ENCODE data around the gene PNMA1.

Gene PNMA1

DNA sequence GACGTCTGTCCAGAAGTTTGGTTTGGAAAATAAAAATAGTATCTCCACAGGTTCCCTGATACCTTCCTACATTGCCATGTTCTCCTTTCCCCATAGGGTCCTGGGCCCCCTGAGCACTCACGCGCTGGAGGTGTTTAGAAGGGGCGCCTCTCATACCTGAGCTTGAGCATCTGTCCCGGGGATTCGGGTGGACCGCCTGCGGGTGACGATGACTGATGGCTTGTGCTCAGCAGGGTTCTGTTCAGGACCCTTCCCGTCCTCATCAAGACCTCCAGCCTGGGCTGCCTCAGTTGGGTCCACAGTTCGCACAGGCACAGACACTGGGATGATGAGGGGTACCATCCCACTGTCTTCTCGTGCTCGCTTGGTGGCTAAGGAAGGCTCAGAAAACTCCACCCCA is 22.7 kb upstream of the PNMA1 start:
- no peak for DNase-seq (ENCODE audit: low spot score)

DNA sequence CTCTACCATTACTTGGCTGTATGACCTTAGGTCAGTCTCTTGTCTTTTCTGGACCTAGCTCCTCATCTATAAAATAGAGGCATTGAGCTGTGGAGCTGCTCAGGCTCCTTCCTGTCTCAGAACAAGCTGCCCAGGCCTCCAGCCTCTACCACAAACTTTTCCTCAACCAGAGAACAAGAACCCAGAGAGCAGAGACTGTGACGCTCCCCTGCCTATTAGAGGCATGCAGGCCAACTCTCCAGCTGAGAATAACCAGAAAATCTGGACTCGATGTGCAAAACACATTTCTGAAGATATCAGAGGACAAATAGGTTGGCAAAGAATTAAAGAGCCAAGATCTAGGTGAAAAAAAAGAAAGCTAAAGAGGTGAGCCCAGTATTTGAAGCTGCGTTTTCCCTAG is 17.8 kb upstream of the PNMA1 start:
- DNase-seq (ENCODE audit: low spot score) = no peak

DNA sequence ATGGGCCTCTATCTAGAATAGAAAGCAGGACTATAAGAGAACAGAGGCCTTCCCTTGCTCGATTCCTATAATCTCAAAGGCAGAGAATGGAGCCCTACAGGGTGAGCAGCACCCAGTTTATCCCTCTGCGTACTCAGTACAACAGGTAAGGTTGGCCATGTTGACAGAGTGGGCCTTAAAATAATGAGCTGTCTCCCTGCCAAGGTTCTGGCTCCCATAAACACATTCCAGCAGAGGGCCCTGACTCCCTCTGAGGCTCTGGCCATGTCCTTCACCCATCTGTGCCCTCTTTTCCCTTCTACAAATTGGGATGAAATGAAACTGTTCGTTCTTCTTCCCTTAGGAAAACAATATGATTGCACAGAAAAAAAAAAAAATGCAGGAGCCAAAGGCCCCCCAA is 16.9 kb upstream of the PNMA1 start:
- no peak for DNase-seq (ENCODE audit: low spot score)

DNA sequence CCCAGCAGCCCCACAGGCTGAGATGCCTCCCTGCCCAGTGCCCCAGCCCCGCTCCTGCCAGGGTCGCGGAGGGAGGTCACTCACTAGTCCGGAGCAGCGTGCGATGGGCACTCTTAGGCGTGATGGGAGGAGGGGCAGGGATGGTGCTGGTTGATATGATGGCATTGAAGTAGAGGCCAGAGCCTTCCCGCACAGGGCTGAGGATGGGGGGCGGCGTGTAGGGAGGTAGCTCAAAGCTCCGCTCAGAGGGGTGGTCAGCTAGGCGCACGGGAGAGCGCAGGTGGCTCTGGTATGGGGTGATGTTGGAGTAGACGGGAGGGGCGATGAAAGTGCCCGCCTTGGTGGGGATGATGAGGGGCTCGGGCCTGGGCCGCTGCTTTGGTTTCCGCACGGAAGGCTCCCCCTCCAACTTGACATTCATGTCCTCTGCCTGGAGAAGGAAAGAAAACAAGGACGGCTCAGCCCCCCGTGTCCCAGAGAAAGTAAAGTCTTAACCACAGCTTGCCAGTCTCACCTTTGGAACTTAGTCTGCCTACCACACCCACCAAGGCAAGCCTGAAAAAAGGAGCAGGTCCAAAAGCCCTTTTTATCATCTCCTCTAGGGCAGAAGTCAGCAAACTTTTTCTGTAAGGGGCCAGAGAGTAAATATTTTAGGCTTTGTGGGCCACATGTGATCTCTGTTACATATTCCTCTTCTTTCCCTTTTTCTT is 15.5 kb upstream of the PNMA1 start:
- no peak for DNase-seq (ENCODE audit: low spot score)

DNA sequence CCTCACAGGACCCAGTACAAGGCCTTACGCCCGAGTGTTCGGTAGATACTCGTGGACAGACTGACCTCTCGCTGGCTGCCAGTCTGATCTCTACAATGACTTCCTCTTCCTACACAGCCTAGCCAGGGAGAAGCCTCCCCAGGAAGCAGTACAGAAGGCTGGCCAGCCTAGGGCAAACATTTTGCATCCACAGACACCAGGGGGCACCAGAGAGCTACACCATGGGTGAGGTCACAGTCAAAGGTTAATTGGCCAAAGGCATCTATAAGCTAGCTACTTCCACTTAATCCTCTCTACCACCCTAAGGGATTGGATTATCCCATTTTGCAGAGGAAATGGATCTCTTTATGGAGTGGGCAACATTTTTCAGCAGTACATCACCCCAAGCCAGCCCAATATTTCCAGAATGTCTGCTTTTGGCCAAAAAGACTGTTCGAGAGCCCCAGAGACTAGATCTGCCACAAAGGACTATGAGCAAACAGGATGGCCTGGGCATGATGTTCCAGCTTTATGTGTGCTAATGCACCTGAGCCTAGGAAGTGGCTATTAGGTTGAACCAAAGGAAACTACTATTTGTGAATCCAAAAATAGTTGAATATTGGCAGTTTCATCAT is 14.6 kb upstream of the PNMA1 start:
- DNase-seq (ENCODE audit: low spot score) = peak; percentile 82

DNA sequence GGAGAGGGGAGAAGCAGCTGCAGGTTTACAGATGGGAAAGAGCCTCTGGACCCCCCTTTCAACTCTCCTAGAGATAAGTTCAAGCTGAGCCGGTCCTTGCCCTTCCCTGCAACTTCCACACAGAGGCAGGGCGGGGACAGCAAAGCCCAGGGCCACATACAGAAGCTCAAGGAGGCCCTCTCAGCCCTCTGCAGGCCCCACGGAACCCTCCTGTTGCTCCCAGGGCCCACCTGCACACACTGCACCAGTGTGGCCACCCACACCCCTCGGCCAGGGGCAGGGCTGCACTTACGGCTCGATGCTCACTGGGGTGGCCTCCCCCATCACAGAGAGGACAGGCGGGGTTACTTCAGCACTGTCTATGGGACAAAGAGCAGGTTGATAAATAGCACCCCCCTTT is 13.0 kb upstream of the PNMA1 start:
- no peak for DNase-seq (ENCODE audit: low spot score)

DNA sequence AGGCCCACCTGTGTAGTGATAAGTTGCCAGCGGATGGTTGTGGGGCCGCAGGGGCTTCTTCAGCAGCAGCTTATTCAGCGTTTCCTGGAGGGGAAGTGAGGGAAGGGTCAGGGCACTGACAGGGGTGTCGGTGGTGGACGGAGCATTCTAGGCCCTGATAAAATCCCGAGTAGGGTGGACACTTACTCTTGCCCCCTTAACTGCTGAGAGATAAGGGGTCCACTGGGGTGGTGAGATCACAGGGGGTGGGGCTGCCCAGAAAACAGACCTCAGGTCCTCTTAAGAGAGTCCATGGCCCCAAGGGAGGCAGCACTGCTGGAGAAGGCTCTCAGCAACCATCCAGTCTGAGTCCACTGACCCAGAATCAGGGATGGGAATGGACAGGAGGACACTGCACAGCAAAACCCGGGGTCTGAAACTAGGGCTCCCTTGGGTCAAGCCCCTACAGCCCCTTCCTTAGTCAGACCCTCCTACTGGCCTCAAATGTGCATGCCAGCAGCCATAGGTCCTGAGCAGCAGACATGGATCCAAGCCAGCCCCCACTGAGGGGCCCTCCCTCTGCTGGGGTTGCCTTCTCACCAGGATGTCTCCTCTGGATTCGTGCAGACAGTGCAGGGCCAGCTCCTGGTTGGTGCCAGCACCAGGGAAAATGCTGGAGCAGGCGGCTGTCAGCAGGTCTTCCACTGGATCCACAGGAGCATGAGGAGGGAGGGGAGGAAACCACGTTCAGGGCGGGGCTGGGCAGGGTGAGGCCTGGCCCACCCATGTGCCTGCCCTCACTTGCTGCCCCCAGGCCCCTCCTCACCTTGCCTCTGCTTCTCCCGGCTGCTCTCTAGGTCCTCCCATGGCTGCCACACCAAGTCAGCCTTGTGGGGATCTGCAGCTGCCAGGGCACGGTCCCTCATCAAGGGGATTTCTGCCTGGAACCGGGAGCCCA is 12.1 kb upstream of the PNMA1 start:
- DNase-seq (ENCODE audit: low spot score) = no peak

DNA sequence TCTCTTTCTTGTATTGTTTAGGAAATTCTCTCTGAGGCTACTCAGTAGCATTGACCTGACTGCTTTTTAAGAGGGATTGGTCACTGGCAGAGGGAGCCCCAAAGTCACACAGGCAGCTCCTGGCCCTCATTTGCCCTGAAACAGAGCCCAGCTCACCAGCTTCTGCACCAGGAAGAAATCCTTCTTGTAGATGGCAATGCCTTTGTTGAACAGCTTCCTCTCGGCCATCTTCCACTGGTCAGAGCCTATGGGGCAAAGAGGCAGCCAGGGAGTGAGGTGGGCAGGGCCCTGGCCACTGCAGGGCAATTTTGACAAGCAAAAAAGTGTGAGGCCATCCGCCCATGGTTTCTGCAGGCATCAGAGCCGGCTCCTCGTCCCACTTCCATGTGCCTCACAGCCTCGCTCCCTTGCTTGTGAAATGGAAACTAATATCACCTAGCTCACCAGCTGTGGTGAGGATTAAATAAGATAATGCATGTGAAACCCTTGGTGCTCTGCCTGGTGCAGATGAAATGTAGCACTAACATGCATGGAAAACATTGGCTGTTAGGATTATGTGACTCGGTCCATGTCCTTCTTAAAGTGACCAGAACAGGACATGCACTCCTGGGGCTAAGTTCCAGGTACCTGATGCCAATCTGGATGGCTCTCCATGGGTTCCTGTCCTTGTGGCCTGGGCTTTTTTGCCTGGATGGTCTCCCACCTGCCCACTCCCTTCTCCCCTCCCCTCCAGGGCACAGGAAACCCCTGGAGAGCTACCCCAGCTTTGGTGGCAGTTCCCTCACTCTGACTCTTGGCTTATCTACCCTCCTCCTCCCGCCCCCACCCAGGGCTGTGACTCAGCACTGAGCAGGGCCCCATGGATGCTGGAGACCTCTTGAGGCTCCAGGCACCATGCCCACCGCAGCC is 11.2 kb upstream of the PNMA1 start:
- no peak for DNase-seq (ENCODE audit: low spot score)

DNA sequence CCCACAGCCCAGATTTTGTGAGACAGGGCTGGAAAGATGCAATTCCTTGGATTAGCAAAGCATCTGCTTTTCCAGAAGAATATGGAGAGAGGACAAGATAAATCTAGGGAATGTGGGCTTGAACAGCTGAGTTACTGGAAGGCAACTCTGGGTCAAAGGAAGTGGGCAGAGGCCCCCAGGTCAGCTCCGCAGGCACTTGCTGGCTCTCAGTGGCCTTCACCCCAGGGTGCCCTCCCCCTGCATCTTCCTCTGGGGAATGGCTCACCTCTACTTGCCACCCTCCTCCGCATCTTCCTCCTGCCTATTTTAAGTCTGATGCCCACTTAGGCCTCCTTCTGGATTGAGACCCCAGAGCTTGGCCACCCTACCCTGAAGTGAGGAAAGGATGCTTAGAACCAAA is 10.5 kb upstream of the PNMA1 start:
- DNase-seq (ENCODE audit: low spot score) = no peak

DNA sequence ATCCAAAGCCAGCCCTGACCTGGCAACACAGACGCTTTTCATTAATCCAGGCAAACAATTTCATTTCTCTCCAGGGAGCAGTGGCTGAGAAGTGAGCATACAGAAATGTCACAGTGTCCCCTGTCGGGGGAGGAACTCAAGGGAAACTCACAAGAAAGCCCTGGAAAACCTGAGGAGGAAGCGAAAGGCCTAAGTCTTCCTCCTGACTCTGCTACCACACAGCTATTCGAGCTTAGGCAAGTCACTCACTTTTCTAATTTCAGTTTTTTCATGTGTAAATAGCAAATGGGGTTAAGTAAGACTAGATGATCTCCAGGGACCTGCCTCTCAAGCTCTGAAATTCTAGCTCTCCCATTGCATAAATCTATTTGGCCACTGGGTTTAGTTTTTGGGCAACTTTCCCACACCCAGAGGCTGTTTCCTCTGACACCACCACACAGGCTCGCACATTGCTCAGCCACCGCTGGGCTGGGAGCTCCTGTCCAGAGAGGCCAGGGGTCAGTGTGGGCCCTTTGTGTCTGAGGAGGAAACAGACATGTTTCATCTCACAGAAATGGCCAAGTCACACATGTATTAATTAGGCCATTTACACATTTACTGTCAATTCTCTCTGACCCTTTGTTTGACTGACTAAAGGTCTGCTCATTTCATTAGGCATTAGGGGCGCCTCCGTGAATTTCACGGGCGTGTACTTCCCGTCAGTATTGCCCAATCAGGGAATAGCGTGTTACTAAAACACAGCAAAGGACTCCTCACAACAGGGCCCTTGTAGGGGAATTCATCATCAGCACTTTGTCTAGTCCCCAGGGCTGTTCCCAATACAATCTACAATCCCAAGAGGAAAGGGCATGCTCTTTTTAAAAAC is 9.8 kb upstream of the PNMA1 start:
- no peak for DNase-seq (ENCODE audit: low spot score)

DNA sequence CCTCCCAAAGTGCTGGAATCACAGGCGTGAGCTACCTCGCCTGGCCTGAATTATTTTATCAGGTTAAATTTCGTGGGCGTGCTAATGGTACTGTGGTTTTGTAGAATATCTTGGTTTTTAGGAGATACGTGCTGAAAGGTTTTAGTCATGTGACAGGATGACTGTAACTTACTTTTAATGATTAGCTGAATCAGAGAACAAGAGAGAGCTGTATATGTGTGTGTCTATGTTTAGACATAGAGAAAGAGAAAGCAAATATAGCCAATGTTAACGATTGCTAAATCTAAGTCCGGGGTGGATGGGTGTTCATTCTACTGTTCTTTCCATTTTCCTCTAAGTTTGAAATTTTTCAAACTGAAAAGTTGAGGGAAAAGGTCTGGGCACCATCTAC is 9.2 kb upstream of the PNMA1 start:
- no peak for DNase-seq (ENCODE audit: low spot score)

DNA sequence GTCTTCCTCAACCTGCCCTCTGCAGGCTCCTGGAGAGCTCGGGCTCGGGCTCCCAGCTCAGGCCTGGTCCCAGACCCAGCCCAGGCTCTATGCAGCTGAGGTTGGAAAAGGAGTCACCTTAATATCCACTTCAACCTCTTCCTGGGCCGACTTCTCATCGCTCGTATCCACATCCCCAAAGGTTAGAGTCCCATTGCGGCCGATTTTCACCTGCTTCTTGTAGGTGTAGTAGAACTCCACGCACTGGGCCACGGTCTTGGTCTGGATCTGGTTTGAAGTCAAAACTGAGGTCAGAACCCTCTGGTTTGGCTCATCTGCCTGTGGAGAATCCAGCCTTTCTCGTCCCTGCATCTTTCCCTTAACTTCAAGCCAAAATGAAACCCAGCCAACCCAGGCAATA is 8.4 kb upstream of the PNMA1 start:
- no peak for DNase-seq (ENCODE audit: low spot score)

DNA sequence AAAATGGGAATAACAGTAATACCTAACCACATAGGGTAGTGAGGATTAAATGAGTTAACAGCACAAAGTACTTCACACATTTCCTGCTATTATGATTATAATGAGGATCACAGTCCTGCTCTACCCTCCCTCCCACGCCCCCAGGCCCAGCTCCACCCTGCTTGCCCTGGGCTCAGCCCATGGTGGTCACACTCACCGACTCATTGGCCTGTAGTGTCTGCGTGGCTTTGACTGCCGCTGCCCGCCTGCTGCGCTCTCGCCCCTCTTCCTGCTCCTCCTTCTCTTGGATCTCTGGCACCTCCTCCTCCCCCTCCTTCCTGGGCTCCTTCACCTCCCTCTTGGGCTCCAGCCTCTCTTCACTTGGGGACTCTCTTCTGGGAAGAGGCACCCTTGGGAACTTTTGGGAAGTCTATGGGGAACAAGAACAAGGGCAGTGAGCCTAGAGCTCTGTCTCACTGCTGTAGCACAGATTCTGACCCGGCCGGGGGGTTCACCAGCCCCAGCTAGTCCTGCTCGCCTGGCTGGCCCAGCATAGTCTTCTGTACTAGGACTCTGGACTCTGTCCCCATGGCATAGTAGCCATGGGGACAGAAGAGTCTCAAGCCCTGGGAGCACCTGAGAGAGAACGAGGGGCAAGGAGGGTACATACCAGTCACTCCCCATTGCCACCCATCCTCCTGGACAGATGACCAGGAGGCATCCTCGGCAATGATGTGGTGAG is 7.1 kb upstream of the PNMA1 start:
- DNase-seq (ENCODE audit: low spot score) = no peak

DNA sequence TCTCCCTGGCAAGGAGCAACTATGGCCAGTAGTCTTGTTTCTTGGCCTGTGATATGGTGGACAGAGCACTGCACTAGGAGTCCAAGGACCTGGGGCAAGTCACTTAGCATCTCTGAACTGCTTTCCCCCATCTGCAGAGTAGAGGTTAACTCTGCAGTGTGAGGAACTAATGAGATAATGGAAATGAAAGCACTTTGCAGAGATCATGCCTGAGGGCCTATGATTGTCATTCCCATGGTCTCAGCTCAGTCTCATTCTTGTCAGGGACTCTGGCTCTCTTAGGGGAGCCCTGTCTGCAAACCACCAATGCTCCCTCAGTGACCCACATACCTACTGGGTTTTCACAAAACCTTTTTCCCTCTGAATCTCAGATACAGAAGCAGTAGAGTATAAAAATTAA is 6.5 kb upstream of the PNMA1 start:
- DNase-seq (ENCODE audit: low spot score) = no peak

DNA sequence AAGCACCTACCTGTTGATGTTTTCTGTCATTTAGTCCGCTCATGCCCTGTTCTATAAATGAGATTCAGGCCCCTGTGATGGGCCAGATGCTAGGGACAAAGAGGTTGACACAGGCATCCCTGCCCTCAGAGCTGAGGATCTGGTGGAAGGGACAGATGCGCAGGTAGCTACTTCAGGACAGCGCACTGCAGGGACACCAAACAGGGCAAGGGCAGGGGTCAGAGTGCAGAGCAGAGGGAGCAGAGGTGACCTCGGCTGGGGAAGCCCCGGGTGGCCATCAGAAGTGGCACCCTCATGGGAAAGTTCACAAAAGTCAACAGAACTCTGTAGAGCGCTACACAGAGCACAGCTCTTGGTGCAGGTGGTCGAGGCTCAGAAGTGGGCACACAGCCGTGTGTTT is 5.6 kb upstream of the PNMA1 start:
- no peak for DNase-seq (ENCODE audit: low spot score)

DNA sequence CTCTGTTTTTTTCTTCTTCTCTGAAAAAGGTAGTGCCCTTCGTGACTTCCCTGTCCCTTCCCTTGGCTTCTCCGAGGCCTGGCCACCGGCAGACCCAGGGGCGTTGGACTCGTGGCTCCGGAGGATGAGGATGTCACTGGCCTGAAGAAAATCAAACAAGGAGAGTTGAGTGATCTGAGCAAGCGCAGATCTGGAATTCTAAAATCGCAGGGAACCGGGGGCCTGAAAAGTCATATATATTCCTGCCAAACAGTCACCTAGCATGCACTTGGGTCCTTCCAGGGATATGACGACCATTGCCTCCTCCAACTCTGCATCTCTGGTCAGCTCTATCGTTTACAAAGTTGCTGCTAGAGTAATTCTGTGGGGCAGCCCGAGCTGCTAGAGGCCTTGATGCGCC is 5.2 kb upstream of the PNMA1 start:
- DNase-seq (ENCODE audit: low spot score) = no peak

DNA sequence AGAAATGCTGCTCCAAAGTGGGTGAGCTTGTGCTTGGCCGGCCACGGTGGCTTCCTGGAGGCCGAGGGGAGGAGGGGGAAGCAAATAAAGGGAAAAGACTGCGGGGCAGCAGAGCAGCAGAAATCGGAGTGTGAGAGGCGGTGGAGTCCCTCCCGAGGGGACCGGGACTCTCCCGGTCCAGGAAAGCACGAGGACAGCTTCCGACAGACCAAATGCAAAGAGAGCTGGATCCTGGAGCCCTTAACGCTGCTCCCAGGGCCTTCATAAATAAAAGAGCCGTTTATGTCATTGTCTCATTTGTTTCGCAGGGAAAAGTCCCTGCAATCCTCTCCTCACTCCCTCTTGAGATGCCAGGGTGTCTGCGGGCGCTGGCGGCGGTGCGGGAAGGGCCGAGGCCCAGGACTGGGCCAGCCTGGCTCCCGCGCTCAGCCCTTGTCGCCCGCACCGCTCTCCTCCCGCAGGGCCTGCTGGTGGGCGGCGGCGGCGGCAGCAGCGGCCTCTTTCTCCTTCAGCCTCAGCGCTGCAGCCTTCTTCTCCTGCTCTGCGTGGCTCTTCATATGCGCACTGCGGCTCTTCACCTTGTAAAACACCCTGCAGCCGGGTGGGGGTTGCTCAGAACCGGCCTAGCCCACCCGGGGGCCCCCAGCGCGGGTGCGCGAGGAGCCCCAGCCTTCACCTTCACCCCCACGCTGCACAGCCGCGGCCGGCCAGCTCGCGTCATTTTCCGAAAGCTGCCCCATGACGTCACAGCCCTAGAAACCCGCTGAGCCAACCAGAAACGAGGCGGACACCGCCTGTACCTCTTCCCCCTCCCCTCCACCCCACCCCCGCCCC is 4.5 kb upstream of the PNMA1 start:
- DNase-seq (ENCODE audit: low spot score) = no peak

DNA sequence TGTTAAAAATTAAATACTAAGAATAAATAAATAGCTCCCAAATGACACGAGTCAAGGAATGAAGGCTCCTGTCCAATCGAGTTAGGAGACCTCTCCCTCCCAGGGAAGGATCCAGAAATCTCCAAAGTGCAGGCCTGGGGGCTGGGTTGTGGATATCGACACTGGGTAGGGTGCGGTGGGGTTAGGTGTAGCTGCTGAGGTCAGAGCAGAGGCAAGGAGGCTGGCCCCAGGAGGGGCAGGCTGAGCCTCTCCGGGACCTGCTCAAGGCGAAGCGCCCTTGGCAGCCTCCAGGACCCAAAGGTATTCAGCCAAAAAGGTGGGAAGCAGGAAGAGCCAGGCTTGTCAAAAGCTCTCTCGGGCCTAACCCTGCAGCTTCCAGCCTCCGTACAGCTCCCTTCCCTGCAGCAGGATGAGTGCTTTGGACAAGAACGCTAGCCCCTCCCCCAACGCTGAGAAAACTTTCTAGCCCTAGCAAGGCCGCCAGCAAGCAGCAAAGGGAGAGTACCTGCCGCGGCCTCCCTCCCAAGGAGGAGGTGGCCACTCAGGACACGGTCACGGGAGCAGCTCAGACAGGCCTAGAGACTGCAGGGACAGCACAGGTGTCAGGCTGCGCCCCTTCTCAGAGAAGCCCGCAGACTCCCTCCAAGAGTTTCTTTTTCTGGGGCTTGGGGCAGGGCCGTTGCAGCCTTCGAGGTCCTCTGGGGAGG is 3.7 kb upstream of the PNMA1 start:
- no peak for DNase-seq (ENCODE audit: low spot score)

DNA sequence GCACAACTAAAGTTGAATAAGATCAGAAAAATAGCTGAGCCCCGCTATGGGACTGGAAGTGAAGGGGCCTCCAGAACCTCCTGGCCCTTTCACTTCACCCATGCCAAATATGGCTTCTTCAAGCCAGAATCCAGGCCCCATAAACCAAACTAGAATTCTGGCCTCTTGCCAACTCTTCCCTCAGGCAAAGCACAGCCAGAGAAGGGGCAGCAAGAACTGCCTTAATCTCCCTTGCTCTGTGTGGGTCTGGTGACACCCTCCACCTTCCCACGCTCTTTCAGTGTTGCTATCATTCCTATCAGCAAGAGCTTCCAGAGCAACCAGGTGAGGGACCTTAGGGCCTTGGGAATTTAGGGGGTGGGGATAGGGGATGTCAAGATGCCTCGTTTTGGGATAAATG is 3.1 kb upstream of the PNMA1 start:
- DNase-seq (ENCODE audit: low spot score) = no peak

Data from globus pallidus (tissue), 1 donor.